Measurements from ENCODE around the gene ARID1A.
"Not testable (repeated sequence)": the region's sequence is repeated elsewhere in the genome, so short reads cannot be mapped to it uniquely, and the experiment has no call there.

ARID1A gene

DNA sequence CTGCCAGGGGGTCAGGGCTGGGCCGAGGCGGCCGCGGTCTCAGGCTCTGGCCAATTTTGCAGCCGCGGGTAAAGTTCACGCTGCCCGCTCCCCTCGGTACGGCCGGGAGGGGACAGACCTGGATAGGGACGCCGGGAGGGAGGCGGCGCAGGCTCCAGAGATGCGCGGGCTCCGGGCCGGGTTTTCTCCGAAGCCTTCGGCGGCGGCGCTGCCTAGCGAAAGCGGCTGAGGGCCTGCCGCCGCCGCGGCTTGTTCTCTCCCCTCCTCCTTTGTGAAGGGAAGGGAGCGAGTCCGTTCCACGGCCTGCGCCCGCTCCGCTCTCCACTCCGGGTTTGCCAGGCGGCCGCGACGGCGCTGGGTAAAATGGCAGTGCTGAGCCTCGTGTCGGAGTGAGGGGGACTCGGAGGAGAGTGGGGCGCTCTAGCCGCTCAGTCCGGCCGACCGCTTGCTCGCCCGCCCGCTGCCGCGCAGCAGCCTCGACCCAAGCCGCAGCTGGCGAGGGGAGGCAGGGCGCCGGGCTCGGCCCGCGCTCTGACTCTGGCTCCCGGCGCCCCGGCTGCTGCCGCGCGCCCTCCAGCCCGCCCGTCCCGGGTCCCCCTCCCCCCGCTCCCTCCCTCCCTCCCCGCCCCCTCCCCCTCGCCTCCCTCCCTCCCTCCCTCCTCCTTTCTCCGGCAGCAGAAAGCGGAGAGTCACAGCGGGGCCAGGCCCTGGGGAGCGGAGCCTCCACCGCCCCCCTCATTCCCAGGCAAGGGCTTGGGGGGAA lies at the start of gene ARID1A:
ARID1A (plus strand) TSS at position 660 of the 763 bp plus-strand sequence. CDS start 389 bp downstream, outside the sequence.
- peak; percentile 90 to 93 for DNase-seq (ENCODE audit: low read depth in 1 of 2, low spot score in 1 of 2)

DNA sequence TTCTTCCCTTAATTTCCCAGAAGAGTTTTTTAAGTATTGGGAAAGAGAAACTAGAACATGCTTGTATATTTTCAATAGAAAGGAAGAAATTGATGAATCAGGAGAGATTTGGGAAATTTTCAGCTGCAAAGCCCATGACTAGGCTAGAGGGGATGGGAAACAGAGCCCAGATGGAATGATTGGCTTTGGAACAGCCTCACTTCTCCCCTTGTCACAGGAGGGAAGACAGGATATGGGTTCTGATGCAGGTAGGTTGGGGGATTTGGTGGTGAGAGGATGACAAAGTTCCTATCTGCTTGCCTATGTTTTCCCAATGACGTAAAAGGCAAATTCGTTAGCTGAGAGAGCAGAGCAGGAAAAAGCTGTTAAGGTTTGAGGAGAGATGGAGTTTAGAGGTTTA lies 31.0 kb upstream of the ARID1A start:
- no peak for DNase-seq (ENCODE audit: low read depth in 1 of 2, low spot score in 1 of 2)

DNA sequence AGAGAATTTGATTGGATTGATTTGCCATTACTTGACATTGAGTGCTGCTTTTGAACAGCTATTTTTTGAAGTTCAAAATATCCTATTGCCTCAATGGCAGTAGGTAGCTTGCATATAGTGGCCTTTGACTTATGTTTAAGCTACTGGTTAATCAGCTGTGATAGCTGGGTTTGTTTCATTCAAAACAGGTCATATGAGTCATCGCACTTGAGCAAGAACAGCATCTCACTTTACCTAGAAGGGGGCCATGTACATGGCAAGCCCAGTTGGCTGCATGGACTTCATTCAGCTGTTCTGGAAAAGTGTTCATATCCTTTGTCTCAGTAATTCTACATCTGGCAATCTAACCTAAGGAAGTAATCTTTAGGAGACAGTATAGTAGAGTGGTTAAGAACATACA lies 29.0 kb upstream of the ARID1A start:
- no peak for DNase-seq (ENCODE audit: low read depth in 1 of 2, low spot score in 1 of 2)

DNA sequence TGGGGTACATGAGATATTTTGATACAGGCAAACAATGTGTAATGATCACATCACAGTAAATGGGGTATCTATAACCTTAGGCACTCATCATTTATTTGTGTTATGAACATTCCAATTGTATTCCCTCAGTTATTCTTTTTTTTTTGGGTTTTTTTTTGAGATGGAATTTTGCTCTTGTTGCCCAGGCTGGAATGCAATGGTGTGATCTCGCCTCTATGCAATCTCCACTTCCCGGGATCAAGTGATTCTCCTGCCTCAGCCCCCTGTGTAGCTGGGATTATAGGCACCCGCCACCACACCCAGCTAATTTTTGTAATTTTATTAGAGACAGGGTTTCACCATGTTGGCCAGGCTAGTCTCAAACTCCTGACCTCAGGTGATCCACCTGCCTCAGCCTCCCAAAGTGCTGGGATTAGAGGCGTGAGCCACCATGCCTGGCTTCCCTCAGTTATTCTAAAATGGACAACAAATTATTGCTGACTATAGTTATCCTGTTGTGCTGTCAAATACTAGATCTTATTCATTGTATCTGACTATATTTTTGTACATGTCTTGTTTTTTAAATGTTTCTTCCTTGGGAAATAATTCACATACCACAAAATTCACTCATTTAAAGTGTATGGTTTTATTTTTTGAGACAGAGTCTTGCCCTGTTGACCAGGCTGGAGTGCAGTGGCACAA lies 27.6 kb upstream of the ARID1A start:
- DNase-seq (ENCODE audit: low read depth in 1 of 2, low spot score in 1 of 2), result not testable (repeated sequence)

DNA sequence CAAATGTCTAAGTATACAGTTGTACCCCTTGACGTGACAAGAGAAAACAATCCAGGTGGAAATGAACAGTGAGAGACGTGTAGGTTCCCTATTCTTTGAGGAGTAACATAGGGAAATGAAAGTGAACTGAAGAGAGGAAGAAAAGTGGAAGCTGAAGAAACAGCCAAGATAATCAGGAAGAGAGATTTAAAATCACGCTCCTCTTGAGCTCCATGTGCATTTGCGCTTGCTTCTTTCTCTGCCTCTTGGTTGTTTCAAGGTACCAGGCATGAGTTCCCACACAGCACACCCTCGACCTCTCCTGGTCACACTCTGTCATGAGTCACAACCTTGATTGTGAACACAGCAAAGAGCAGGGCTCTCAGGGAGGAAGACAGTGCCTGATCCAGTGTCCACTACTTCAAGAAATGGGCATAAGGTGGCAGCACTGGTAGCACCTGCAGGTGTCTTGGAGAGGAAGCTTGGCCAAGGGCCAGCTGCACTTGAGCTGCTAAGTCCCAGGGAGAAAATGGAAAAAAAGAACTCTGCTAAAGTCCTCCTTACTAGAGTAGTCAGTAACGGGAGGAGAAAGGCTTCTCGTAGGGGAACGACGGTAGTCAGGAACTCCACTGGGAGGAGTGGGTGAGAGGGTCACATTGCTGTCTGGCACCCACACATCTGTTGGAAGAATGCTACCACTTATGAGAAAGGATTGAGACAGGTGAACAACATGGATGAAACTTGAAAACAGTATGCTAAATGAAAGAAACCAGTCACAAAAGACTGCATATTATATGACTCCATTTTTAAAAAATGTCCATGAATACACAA lies 18.3 kb upstream of the ARID1A start:
- DNase-seq (ENCODE audit: low read depth in 1 of 2, low spot score in 1 of 2), result peak; percentile 11 to 20

DNA sequence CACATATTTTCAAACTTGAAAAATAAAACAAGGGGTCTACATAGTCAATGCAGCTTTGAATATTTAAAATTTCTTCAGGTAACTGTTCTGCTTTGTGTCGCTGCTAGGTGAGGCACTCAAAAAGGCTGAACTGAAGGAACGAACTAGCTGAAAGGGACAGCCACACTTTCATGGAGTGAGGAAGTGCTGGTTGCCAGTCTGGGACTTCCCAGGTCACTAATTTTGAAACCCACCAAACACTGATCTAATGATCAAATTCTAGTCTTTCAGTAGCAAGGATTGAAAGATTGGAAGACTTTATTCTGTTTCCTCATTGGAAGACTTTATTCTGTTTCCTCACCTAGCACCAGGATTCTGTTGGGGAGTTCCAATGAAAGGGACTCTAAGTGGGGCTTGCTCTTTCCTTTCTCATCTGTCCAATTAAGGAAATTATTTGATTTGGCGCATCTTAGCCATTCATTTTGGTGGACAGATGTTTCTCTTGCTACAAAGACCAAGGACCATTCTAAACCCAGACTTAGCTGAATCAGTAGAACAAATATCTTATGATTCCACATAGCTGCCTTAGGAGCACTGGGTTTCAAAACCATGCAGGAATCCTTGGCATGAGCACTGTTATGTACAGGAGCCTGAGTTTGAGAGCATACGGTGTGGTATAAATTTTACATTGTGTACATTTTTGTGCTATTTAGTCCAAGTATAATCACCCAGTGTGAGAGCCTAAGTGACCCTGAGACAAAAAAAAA lies 10.9 kb upstream of the ARID1A start:
- no peak for DNase-seq (ENCODE audit: low read depth in 1 of 2, low spot score in 1 of 2)

DNA sequence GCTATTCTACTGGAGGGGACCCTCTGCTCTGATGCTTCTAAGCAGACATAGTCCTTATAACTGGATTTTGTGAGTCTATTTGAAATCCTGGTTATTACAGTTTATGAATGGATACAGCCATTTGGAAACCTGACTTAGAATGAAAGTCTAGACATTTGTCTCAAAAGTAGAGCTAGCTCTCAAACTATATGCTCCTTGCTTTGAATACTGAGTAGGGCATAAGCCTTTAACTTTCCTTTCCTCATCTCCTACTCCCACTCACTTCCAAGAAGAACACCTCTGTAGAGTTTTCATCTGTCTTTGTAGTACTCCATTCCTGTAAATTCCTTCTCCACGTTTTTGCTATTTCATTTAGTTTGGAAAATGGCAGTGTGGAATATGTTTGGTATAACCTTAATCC lies 9.0 kb upstream of the ARID1A start:
- DNase-seq (ENCODE audit: low read depth in 1 of 2, low spot score in 1 of 2), result no peak

DNA sequence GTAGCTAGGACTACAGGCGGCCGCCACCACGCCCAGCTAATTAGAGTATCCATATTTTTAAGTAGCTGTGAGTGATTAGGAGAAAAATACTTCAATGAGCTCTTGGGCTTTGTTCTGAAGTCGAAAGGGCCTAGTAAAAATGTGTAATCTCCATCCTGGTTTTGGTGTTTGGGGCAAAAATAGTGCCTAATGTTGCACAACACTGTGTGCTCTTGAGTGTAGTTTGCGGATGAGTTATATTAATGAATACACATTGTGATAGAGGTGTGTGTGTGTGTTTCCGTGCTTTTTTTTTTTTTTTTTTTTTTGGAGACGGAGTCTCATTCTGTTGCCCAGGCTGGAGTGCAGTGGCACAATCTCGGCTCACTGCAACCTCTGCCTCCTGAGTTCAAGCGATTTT lies 6.3 kb upstream of the ARID1A start:
- DNase-seq (ENCODE audit: low read depth in 1 of 2, low spot score in 1 of 2), result no peak

DNA sequence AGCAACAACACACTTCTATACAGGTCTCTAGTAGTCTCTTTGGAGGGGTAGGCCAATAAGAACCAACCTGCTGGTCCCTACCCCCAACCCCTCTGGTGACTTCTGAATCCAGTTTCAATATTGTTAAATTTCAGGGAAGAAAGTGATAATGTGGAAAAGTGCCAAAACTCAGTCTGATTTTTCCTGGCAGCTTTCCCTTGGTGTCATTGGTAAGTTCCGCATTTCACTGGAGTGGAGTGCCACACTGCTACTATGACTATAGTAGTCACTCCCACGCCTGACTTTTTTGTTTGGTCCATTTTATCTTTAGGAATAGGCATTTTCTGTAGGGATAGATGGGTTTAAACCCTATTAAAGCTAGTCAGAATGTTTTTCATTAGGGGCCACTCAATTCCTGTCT lies 5.7 kb upstream of the ARID1A start:
- DNase-seq (ENCODE audit: low read depth in 1 of 2, low spot score in 1 of 2), result no peak

DNA sequence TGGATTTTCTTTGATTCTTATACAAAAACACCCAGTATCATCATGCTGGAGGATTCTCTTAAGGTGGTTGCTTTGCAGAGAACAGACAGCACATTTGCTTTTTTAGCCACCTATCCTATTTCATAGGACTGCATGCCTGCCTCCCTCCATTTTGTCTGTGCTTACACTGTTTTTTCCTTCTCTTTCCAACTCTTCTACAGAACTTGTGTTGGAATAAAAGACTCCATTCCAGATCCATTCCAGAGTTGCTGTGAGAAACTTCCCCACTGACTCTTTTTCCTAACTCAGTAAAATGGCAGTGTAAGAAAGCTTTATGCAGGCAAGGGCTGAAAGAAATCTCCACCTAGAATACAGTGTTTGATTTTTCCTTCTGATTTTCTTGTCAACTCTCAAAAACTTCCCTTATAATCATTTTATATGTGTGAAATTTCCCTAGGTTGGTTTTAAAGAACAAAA lies 5.2 kb upstream of the ARID1A start:
- DNase-seq (ENCODE audit: low read depth in 1 of 2, low spot score in 1 of 2), result no peak

DNA sequence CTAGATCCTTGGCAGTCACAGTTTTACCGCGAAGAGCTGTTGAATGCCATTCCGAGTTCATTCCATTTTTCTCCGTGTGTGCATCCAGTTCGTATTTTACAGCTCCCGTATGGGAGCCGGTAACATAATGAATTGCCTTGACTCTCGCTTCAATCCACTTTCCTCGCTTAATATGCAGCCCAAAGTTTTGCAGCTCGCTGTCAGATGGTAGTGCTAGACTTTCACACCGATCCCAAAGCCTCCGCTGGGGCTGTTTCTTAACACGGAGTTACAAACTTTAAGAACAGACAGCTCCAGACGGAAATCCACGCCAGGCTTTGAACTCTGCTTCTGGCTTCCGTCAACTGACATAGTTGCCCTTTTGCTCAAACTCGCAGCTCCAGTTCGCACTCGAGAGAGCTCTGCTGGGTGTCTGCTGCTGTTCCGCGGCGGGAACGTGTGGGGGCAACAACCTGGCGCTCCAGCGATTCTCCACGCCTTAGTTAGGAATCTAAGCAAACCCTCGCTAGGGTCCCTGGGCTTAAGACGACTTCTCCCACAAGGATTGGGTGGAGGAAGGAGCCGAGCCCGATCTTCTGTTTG lies 3.5 kb upstream of the ARID1A start:
- peak; percentile 55 to 58 for DNase-seq (ENCODE audit: low read depth in 1 of 2, low spot score in 1 of 2)

DNA sequence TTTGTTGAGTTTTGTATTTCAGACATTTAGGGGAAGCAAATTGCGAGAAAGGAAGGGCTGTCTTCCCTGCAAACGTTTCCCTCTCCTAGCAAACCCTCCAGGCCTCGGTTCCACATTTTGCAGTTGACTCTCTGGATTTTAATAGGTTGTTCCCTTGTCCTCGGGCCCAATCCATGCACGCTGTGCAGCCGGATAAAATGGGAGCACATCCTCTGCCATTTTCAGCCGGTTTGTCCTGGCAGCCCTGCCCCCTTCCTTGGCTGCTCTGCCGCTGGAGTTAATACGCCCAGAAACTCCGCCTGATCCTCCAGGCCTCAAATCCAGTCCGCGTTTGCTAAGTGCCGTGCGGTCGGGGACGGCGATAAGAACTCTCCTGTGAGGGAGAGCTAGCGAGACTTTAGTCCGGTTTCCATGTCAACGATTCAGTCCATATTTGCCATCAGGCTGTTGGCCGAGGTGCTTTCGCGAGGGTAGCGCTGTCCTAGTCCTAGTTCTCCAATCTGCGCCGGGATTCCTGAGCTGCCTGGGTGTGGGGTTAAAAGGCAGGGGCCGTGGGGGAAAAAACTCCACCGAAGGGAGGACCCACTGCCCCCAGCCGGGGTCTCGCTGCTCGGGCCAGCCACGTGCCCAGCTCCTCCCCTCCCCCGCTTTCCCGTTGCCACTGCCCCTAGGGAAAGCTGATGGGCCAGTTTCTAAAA lies 2.9 kb upstream of the ARID1A start:
- DNase-seq (ENCODE audit: low read depth in 1 of 2, low spot score in 1 of 2), result peak; percentile 68 to 71

DNA sequence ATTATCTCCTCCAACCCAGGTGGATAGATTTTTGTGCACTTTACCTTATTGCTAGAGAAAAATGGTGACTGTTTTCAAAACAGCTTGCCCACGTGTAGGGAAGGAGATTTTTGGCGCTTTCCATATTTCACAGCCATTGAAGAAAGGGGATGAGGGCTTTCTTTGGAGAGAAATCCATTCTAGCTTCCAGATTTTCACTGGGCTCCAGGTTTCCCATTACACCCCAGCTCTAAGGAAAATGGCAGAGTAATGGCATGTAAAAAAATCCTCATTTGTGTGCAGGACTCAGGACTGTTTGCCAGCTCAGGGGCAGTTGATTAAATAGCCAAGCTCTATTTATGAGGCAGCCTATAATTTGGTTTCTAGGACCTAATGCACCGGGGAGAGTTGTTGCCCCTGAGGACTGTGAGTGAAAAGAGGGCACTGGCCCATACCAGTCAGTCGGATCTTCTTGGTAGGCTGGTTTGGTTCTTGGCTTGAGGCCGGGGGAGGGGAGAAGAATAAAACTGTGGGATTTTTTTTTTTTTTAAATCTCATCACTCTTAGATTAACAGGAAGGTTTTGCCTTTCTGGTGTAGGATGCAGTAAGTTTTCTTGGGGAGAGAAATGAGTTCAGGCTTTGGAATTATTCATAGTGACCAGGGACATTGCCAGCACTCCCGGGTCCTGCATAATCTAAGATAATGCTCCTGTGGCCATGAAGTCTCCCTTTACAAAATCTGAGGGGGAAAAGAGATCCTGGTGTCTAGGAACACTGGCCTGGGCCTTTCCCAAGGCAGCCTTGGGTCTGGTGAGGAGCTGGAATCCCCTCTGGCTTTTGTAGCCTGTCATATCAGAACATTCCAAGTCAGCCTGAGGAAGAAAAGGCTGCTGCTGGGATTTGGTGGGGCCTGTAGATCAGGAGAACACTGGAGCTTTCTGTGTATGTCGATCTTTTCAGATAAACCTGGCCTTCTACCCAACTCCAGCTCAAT lies 1.9 kb upstream of the ARID1A start:
- DNase-seq (ENCODE audit: low read depth in 1 of 2, low spot score in 1 of 2), result no peak

DNA sequence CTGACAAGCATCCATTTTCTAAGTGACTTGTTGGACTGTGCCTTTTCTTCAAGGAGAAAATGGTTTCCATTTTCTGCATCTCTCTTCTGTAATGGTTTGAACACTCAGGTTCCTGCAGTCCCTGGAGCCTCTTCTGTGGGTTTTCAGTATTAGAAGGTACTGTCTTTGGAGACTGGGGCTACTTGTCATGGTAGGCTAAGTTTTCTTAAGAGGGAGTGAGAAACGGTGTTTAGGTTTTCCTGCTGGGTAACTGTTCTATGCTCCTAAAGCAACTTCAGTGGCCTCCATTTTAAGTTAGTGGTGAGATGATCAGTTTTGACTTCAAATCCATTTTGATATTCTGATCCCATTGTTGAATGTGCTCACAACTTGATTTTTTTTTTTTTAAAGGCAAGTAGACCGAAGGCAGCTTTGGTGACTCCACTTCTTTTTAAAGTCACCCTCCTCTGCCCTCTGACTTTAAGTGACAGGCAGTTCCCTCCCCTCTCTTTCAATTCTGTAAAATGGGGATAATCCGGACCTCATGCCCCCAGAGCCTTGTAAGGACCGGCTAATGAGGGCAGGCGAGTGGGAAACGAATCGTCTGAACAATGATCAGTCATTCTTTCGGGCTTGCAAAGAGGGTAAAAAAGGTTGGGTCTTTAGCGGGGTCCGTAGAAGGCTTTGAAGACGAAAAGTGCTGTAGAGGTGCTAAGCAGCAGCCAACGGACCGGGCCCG lies 1.0 kb upstream of the ARID1A start:
- DNase-seq (ENCODE audit: low read depth in 1 of 2, low spot score in 1 of 2), result no peak

DNA sequence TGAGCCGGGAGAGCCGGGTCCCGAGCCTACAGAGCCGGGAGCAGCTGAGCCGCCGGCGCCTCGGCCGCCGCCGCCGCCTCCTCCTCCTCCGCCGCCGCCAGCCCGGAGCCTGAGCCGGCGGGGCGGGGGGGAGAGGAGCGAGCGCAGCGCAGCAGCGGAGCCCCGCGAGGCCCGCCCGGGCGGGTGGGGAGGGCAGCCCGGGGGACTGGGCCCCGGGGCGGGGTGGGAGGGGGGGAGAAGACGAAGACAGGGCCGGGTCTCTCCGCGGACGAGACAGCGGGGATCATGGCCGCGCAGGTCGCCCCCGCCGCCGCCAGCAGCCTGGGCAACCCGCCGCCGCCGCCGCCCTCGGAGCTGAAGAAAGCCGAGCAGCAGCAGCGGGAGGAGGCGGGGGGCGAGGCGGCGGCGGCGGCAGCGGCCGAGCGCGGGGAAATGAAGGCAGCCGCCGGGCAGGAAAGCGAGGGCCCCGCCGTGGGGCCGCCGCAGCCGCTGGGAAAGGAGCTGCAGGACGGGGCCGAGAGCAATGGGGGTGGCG lies 371 bp downstream of the ARID1A start:
- DNase-seq (ENCODE audit: low read depth in 1 of 2, low spot score in 1 of 2), result peak in 1 of 2 donors; percentile 19

DNA sequence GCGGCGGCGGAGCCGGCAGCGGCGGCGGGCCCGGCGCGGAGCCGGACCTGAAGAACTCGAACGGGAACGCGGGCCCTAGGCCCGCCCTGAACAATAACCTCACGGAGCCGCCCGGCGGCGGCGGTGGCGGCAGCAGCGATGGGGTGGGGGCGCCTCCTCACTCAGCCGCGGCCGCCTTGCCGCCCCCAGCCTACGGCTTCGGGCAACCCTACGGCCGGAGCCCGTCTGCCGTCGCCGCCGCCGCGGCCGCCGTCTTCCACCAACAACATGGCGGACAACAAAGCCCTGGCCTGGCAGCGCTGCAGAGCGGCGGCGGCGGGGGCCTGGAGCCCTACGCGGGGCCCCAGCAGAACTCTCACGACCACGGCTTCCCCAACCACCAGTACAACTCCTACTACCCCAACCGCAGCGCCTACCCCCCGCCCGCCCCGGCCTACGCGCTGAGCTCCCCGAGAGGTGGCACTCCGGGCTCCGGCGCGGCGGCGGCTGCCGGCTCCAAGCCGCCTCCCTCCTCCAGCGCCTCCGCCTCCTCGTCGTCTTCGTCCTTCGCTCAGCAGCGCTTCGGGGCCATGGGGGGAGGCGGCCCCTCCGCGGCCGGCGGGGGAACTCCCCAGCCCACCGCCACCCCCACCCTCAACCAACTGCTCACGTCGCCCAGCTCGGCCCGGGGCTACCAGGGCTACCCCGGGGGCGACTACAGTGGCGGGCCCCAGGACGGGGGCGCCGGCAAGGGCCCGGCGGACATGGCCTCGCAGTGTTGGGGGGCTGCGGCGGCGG lies 1.0 kb downstream of the ARID1A start:
- DNase-seq (ENCODE audit: low read depth in 1 of 2, low spot score in 1 of 2), result peak; percentile 42 to 61

DNA sequence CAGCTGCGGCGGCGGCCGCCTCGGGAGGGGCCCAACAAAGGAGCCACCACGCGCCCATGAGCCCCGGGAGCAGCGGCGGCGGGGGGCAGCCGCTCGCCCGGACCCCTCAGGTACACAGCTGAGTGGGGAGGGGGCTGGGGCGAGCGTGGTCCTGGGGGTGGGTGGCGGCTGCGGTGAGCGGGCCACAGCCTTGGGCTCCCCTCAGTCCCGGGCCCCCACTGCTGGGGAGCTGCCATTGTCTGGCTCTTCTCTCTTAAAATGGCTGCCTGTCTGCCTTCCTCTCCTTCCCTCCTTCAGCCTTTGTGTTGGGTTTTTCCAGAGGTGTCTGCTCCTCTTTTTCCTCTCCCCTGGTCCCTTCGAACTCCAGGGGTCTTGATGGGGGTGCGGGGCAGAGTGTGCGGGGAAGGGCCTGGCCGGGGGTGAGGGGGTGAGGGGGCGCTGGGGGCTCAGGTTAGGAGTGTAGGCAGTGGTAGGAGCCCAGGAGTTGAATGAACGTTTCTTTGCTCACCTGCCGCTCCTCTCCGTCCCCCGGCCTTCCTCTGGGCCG lies 1.7 kb downstream of the ARID1A start:
- no peak for DNase-seq (ENCODE audit: low read depth in 1 of 2, low spot score in 1 of 2)

Data from activated T-helper 1 cell treated with anti-CD3 and anti-CD28 coated beads, Interleukin-2, amount 50 U/mL, for 16 hours (primary cell).